K562 (cell line): ENCODE data around the gene CTNS. TPM values are rescaled to one million over a fixed set of nuclear protein-coding genes. Genes with fewer than 3 reads are reported as not detected.
A peak's percentile ranks its signal among the peaks of the same experiment; 100 is the strongest.

Source experiments
- ATAC-seq: fragments of 200-7000 bp; cut with Tn5 transposase; 3 replicates; pipeline ENCODE4 v1.9.1; 2020; ENCODE audit warnings: moderate library complexity
- BruUV-seq: library from RNA; stranded (reverse); fragments of 400-500 nt; replicated peaks from 2 replicates; lab custom pipeline; 2021; lab: Mats Ljungman, UMichigan
- CTCF ChIA-PET: fragments of 300-600 bp; formaldehyde crosslinking; extraction: SDS; loops from one replicate; lab custom pipeline; 2021; ENCODE audit warnings: low intra/inter-chr PET ratio; lab: Yijun Ruan, JAX
- POLR2A ChIA-PET: fragments of 300-600, 350-650 bp; sonication (Branson Sonifier 250); formaldehyde crosslinking; extraction: SDS; loops from one replicate; lab custom pipeline; 2021; ENCODE audit warnings: antibody characterized with exemption, inconsistent platforms; lab: Yijun Ruan, JAX
- DNase-seq, 4 experiments: peaks; one replicate each; pipeline versions ENCODE4 v3.0.0 to v3.0.0-alpha.2; 2011 to 2018; ENCODE audit warnings: low spot score in 3 of 4, mixed read lengths in 3 of 4; ENCODE audit errors: extremely low read depth in 1 of 4
- FAIRE-seq: peaks from 2 replicates; lab custom pipeline; 2011; peaks lifted over from hg19 to GRCh38; lab: Jason Lieb, UNC
- H2AFZ ChIP-seq: 2 replicates; pipeline ENCODE4 v1.6.0; 2011; ENCODE audit warnings: low read depth, low read length, control low read depth, inconsistent platforms
- H3K27ac ChIP-seq: fragments of 200-600 bp; 3 replicates; pipeline ENCODE4 v1.8.0; 2011; ENCODE audit warnings: low read depth, mild to moderate bottlenecking, control low read depth, inconsistent platforms, low read length, moderate library complexity, mixed read lengths; ENCODE audit errors: extremely low read depth
- H3K27me3 ChIP-seq, 2 experiments: fragments of 300-600 bp in 1 of 2; 2 replicates in 1 of 2; 3 replicates in 1 of 2; pipeline versions ENCODE4 v1.6.0 to v1.8.0; 2011; ENCODE audit warnings: inconsistent platforms in 2 of 2, low read length in 2 of 2, mild to moderate bottlenecking in 1 of 2, mixed read lengths in 1 of 2, moderate library complexity in 1 of 2; ENCODE audit not compliant: control insufficient read depth in 2 of 2, insufficient read depth in 2 of 2
- H3K36me3 ChIP-seq: fragments of 300-600 bp; 3 replicates; pipeline ENCODE4 v1.8.0; 2011; ENCODE audit warnings: mild to moderate bottlenecking, low read length, inconsistent platforms; ENCODE audit not compliant: control insufficient read depth, insufficient read depth
- H3K4me1 ChIP-seq, 2 experiments: fragments of 200-600 bp in 1 of 2; replicated peaks in 1 of 2; 2 replicates in 1 of 2; 3 replicates in 1 of 2; pipeline versions ENCODE4 v1.5.1 to v1.8.0; 2011; ENCODE audit warnings: inconsistent platforms in 2 of 2, low read length in 2 of 2, mild to moderate bottlenecking in 1 of 2, mixed read lengths in 1 of 2, moderate library complexity in 1 of 2; ENCODE audit not compliant: control insufficient read depth in 2 of 2, insufficient read depth in 2 of 2
- H3K4me2 ChIP-seq: 2 replicates; pipeline ENCODE4 v1.6.1; 2011; ENCODE audit warnings: low read length, control low read depth, inconsistent platforms, mixed read lengths; ENCODE audit not compliant: insufficient read depth
- H3K4me3 ChIP-seq: fragments of 200-600 bp; sonication (generic), shearing (Covaris generic); 2 replicates; pipeline ENCODE4 v1.5.1; 2016; ENCODE audit warnings: control low read depth, inconsistent platforms
- H3K79me2 ChIP-seq: fragments of 200-600 bp; 3 replicates; pipeline ENCODE4 v1.8.0; 2011; ENCODE audit warnings: low read length, inconsistent platforms; ENCODE audit not compliant: control insufficient read depth, insufficient read depth
- H3K9ac ChIP-seq, 2 experiments: 2 replicates each; pipeline versions ENCODE4 v1.6.0 to v1.6.1; 2011; ENCODE audit warnings: low read depth in 2 of 2, low read length in 2 of 2, control low read depth in 1 of 2, inconsistent platforms in 1 of 2, mild to moderate bottlenecking in 1 of 2, mixed read lengths in 1 of 2; ENCODE audit not compliant: insufficient read depth in 1 of 2
- H3K9me1 ChIP-seq: one replicate; pipeline ENCODE4 v1.6.0; 2011; ENCODE audit warnings: inconsistent platforms, mild to moderate bottlenecking, low read length, moderate library complexity; ENCODE audit not compliant: control insufficient read depth, insufficient read depth
- H3K9me3 ChIP-seq: replicated peaks from 2 replicates; pipeline ENCODE4 v1.5.1; 2011; ENCODE audit warnings: low read depth, low read length, inconsistent platforms; ENCODE audit not compliant: control insufficient read depth, insufficient read depth
- H4K20me1 ChIP-seq: replicated peaks from 2 replicates; pipeline ENCODE4 v1.6.1; 2011; ENCODE audit warnings: low read length, inconsistent platforms, mixed read lengths; ENCODE audit not compliant: control insufficient read depth, insufficient read depth
- BCOR ChIP-seq: fragments of 450-650 bp; IDR thresholded peaks from 2 replicates; pipeline ENCODE4 v1.6.1; 2016
- BRF1 ChIP-seq: IDR thresholded peaks from 3 replicates; pipeline ENCODE4 v1.6.1; 2011; ENCODE audit warnings: borderline replicate concordance, mild to moderate bottlenecking; ENCODE audit not compliant: insufficient read length; ENCODE audit errors: extremely low read depth
- DIDO1 ChIP-seq: fragments of 450-650 bp; IDR thresholded peaks from 2 replicates; pipeline ENCODE4 v1.6.1; 2016; ENCODE audit warnings: low read depth, missing biosample characterization, missing genetic modification characterization
- DPF2 ChIP-seq: fragments of 450-650 bp; IDR thresholded peaks from 2 replicates; pipeline ENCODE4 v1.6.1; 2016
- EGR1 ChIP-seq: fragments of 450-650 bp; conservative IDR thresholded peaks from 2 replicates; pipeline ENCODE4 v1.6.1; 2017; ENCODE audit warnings: mild to moderate bottlenecking
- ESRRA ChIP-seq: fragments of 450-650 bp; IDR thresholded peaks from 2 replicates; pipeline ENCODE4 v1.6.1; 2014; ENCODE audit warnings: low read depth, mild to moderate bottlenecking, moderate library complexity, borderline replicate concordance
- FOSL1 ChIP-seq: fragments of 200-800 bp; sonication (Bioruptor generic); conservative IDR thresholded peaks from 2 replicates; pipeline ENCODE4 v1.6.1; 2016; ENCODE audit warnings: missing genetic modification characterization, missing compliant biosample characterization
- KDM1A ChIP-seq, 2 experiments: fragments of 450-650 bp; IDR thresholded peaks; 2 replicates each; pipeline ENCODE4 v1.6.1; 2016; ENCODE audit warnings: mild to moderate bottlenecking in 2 of 2
- MIER1 ChIP-seq: fragments of 450-650 bp; IDR thresholded peaks from 2 replicates; pipeline ENCODE4 v1.6.1; 2016; ENCODE audit warnings: antibody characterized with exemption, mild to moderate bottlenecking, low read depth
- RBM14 ChIP-seq: fragments of 200-400 bp; formaldehyde crosslinking; IDR thresholded peaks from 2 replicates; pipeline ENCODE4 v1.6.1; 2018; ENCODE audit warnings: low read depth, mild to moderate bottlenecking, low read length, moderate library complexity, borderline replicate concordance; ENCODE audit not compliant: insufficient read depth
- RBM25 ChIP-seq: fragments of 200-400 bp; formaldehyde crosslinking; IDR thresholded peaks from 2 replicates; pipeline ENCODE4 v1.6.1; 2018; ENCODE audit warnings: low read length, low read depth, moderate library complexity; ENCODE audit not compliant: severe bottlenecking
- SMARCA5 ChIP-seq: fragments of 450-650 bp; IDR thresholded peaks from 2 replicates; pipeline ENCODE4 v1.6.1; 2016
- TRIM24 ChIP-seq, 2 experiments: fragments of 450-650 bp; IDR thresholded peaks; 2 replicates each; pipeline ENCODE4 v1.6.1; 2016
- U2AF2 ChIP-seq: fragments of 200-400 bp; formaldehyde crosslinking; optimal IDR thresholded peaks from 2 replicates; pipeline ENCODE3; 2017; ENCODE audit warnings: low read depth, mild to moderate bottlenecking, low read length
- ZFP36 ChIP-seq: fragments of 150-350 bp; IDR thresholded peaks from 2 replicates; pipeline ENCODE4 v1.6.1; 2018; ENCODE audit warnings: low read length, low read depth; ENCODE audit not compliant: partially characterized antibody
- ZNF274 ChIP-seq: IDR thresholded peaks from 2 replicates; pipeline ENCODE4 v1.6.1; 2011; ENCODE audit warnings: low read depth, mild to moderate bottlenecking, low read length, moderate library complexity, borderline replicate concordance
- WGBS: fragments of 100-300 bp; shearing (Covaris generic); methylation state at CpG from one replicate; pipeline ENCODE4 v1.1.6; 2016; ENCODE audit warnings: low coverage, mixed read lengths; ENCODE audit not compliant: insufficient coverage; ENCODE audit errors: missing lambda C conversion rate; 5-methylcytosine and 5-hydroxymethylcytosine counted together
- in situ Hi-C: fragments of 300-500 bp; cut with MboI; formaldehyde crosslinking; loops from 4 replicates; pipeline ENCODE4 v1.15.0; 2018; ENCODE audit warnings: inconsistent platforms, mixed read lengths
- intact Hi-C: fragments of 100-400 bp; cut with micrococcal nuclease; formaldehyde crosslinking; loops from 2 replicates; pipeline ENCODE4 v1.14.2; 2022
- polyA plus RNA-seq, 8 experiments: library from polyadenylated mRNA; depleted of rRNA in 4 of 8; stranded (reverse) in 5 of 8; unstranded in 3 of 8; fragments of >200 nt; fragmentation: Nextera tagmentation in 2 of 8; fragmentation: Illumina TruSeq in 1 of 8; extraction: Ambion mirVana in 2 of 8; extraction: Trizol in 1 of 8; gene quantifications; 2 replicates each; pipeline versions ENCODE4 v1.2.1 to v1.2.3, GENCODE V29; 2011 to 2014; ENCODE audit warnings: inconsistent platforms in 1 of 8, missing spikeins in 1 of 8
- total RNA-seq, 7 experiments: library from RNA; depleted of rRNA in 6 of 7; stranded (reverse); fragments of >200 nt in 6 of 7; fragmentation: Illumina TruSeq in 2 of 7; extraction: Trizol in 2 of 7; gene quantifications; 2 replicates each; pipeline versions ENCODE4 v1.2.1 to v1.2.3, GENCODE V29; 2011 to 2021; ENCODE audit warnings: low replicate concordance in 1 of 7
- TF ChIP-seq, protein P1 (sequence below): fragments of 250-450 bp; sonication (Bioruptor Pico); IDR thresholded peaks from 2 replicates; pipeline ENCODE4 v1.4.0; 2020; ENCODE audit warnings: mild to moderate bottlenecking
- TF ChIP-seq, protein P2 (sequence below): conservative IDR thresholded peaks from 2 replicates; pipeline ENCODE4 v1.6.1; 2011; ENCODE audit warnings: low read depth, mild to moderate bottlenecking, low read length; ENCODE audit not compliant: control insufficient read depth
- TF ChIP-seq, protein P3 (sequence below): IDR thresholded peaks from 2 replicates; pipeline ENCODE4 v1.6.1; 2011; ENCODE audit not compliant: insufficient read length; ENCODE audit errors: extremely low read depth
- TF ChIP-seq, protein P4 (sequence below), 2 experiments: fragments of 450-650 bp in 1 of 2; sonication (generic) in 1 of 2; formaldehyde crosslinking in 1 of 2; IDR thresholded peaks in 1 of 2; conservative IDR thresholded peaks in 1 of 2; 2 replicates each; pipeline versions ENCODE4 v1.6.1 to v1.8.1; 2016 to 2023; ENCODE audit warnings: mild to moderate bottlenecking in 2 of 2, moderate library complexity in 2 of 2, inconsistent platforms in 1 of 2, missing genetic modification reagents in 1 of 2

Gene CTNS
- total and polyA plus RNA-seq, 9 of the 15 experiments (the other 6 are each of a cell fraction or from before 2014, with no cell fraction given): 0.66 to 8.4 (median 4.9) TPM

DNA sequence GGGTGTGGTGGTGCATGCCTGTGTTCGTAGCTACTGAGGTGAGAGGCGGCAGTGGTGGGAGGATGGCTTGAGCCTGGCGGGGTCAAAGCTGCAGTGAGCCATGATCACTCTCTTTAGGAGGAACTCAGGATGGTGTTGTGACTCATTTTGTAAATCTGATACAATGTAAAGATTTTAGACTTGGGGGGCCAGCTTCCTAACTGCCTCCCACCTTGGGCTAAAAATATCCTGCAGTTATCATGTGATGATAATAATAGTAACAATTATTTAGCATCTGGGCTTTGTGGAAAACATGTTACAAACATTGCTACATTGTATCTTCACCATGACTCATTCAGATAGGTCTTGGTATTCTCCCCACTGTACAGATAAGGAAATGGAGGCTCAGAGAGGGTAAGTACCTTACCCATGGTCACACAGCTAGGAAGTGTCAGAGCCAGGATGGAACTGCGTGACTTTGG, 7.4 kb downstream of the CTNS start:
- ATAC-seq (no peak), FAIRE-seq (no peak), DNase-seq (no peak)
- Histone ChIP-seq H4K20me1 (no peaks in the 10 kb centered on the region), H3K27me3 (no peaks in the 10 kb centered on the region), H2AFZ (no peak overlapping the region), H3K36me3 (peaks cover 3% of the 10 kb centered on the region; the same call in 1 of the 3 replicates), H3K4me2 (no peak overlapping the region), H3K9me1 (no peaks in the 10 kb centered on the region), H3K79me2 (no peaks in the 10 kb centered on the region), H3K27ac (no peak overlapping the region), H3K9ac (no peak overlapping the region), H3K4me1 (peaks cover 21 to 22% of the 10 kb centered on the region in 2 experiments), H3K4me3 (no peak overlapping the region), H3K9me3 (no peaks in the 10 kb centered on the region)
- intact Hi-C loops (no loop called here), in situ Hi-C loops (no loop called here)
- POLR2A ChIA-PET: no interaction called here
- 70% methylated on average over 4 of the region's 4 CpGs for WGBS
- CTCF ChIA-PET: no interaction called here
- BruUV-seq: no TSS peak
- TF ChIP-seq DPF2 (0 out of 2 replicates have a peak, but pooled peaks have one; percentile 21), FOSL1 (tag) (0 out of 2 replicates have a peak, but pooled peaks have one; percentile 29), ZNF274 (no peak), ZFP36 (peak; percentile 81), BRF1 (no peak), RBM25 (peak; percentile 83), EGR1 (0 out of 2 replicates have a peak, but pooled peaks have one; percentile 11), TRIM24 (IDR thresholded peaks at IDR 0.05) (no peak), SMARCA5 (peak; percentile 65; the same call in 1 of the 2 replicates), ESRRA (no peak), MIER1 (no peak), U2AF2 (no peak), KDM1A (IDR thresholded peaks at IDR 0.05) (peak; percentile 43 to 69; a peak in 3 of 4 replicates), RBM14 (no peak), DIDO1 (tag) (no peak), BCOR (peak; percentile 88)
- TF ChIP-seq, protein P1, sequence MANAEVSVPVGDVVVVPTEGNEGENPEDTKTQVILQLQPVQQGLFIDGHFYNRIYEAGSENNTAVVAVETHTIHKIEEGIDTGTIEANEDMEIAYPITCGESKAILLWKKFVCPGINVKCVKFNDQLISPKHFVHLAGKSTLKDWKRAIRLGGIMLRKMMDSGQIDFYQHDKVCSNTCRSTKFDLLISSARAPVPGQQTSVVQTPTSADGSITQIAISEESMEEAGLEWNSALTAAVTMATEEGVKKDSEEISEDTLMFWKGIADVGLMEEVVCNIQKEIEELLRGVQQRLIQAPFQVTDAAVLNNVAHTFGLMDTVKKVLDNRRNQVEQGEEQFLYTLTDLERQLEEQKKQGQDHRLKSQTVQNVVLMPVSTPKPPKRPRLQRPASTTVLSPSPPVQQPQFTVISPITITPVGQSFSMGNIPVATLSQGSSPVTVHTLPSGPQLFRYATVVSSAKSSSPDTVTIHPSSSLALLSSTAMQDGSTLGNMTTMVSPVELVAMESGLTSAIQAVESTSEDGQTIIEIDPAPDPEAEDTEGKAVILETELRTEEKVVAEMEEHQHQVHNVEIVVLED (CRISPR knock-in tag): no peak
- TF ChIP-seq, protein P2, sequence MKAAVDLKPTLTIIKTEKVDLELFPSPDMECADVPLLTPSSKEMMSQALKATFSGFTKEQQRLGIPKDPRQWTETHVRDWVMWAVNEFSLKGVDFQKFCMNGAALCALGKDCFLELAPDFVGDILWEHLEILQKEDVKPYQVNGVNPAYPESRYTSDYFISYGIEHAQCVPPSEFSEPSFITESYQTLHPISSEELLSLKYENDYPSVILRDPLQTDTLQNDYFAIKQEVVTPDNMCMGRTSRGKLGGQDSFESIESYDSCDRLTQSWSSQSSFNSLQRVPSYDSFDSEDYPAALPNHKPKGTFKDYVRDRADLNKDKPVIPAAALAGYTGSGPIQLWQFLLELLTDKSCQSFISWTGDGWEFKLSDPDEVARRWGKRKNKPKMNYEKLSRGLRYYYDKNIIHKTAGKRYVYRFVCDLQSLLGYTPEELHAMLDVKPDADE: no peak
- TF ChIP-seq, protein P3, sequence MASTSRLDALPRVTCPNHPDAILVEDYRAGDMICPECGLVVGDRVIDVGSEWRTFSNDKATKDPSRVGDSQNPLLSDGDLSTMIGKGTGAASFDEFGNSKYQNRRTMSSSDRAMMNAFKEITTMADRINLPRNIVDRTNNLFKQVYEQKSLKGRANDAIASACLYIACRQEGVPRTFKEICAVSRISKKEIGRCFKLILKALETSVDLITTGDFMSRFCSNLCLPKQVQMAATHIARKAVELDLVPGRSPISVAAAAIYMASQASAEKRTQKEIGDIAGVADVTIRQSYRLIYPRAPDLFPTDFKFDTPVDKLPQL: no peak
- TF ChIP-seq, protein P4, sequence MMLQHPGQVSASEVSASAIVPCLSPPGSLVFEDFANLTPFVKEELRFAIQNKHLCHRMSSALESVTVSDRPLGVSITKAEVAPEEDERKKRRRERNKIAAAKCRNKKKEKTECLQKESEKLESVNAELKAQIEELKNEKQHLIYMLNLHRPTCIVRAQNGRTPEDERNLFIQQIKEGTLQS (IDR thresholded peaks at IDR 0.05): peak; percentile 38
- TF ChIP-seq, protein P4 (CRISPR knock-in tag; conservative IDR thresholded peaks at IDR 0.05): no peak
